B cell (primary cell): Measurements from ENCODE around the gene TEAD3. TPM values are rescaled to one million over a fixed set of nuclear protein-coding genes. Genes with fewer than 3 reads are reported as not detected.

Source experiments
- ATAC-seq: fragments of 200-7000 bp; cut with Tn5 transposase; one replicate; pipeline ENCODE4 v1.10.0; 2021; ENCODE audit warnings: low read depth, mild to moderate bottlenecking, moderate number of reproducible peaks, moderate library complexity
- CTCF ChIA-PET: fragments of 350-600 bp; sonication (Branson Sonifier 250); formaldehyde crosslinking; loops from one replicate; lab custom pipeline; 2021; ENCODE audit warnings: antibody characterized with exemption, inconsistent platforms; lab: Charles Lee
- POLR2A ChIA-PET: fragments of 350-600 bp; sonication (Branson Sonifier 250); formaldehyde crosslinking; loops from one replicate; lab custom pipeline; 2021; ENCODE audit warnings: antibody characterized with exemption; lab: Charles Lee
- DNase-seq: peaks from one replicate; pipeline ENCODE4 v3.0.0; 2013
- H2AFZ ChIP-seq: 2 replicates; pipeline ENCODE4 v1.6.1; 2012; ENCODE audit warnings: mild to moderate bottlenecking, low read depth, low read length; ENCODE audit not compliant: insufficient read depth, poor library complexity, severe bottlenecking
- H3K27ac ChIP-seq, 2 donors: 1 replicate in 1 of 2; 2 replicates in 1 of 2; pipeline ENCODE4 v1.5.1; 2012 to 2013; ENCODE audit warnings: low read length in 2 of 2, mild to moderate bottlenecking in 2 of 2, moderate library complexity in 1 of 2
- H3K27me3 ChIP-seq, 4 experiments: fragments of 200-600 bp in 1 of 4; sonication (generic) in 1 of 4; replicated peaks in 1 of 4; 1 replicate in 2 of 4; 2 replicates in 2 of 4; pipeline versions ENCODE4 v1.6.1 to v1.7.0; 2013 to 2016; ENCODE audit warnings: low read length in 3 of 4, mild to moderate bottlenecking in 2 of 4, mixed read lengths in 1 of 4, moderate library complexity in 1 of 4; ENCODE audit not compliant: insufficient read depth in 4 of 4, control insufficient read depth in 3 of 4; ENCODE audit errors: control extremely low read depth in 1 of 4
- H3K36me3 ChIP-seq, 2 experiments: replicated peaks in 1 of 2; 1 replicate in 1 of 2; 2 replicates in 1 of 2; pipeline versions ENCODE4 v1.6.1 to v1.7.1; 2013; ENCODE audit warnings: low read length in 1 of 2; ENCODE audit not compliant: insufficient read depth in 2 of 2, control insufficient read depth in 1 of 2; ENCODE audit errors: control extremely low read depth in 1 of 2, extremely low read depth in 1 of 2
- H3K4me1 ChIP-seq, 2 donors: fragments of 200-600 bp in 1 of 2; sonication (generic) in 1 of 2; 1 replicate in 1 of 2; 2 replicates in 1 of 2; pipeline versions ENCODE4 v1.5.1 to v1.6.1; 2013 to 2017; ENCODE audit warnings: low read length in 2 of 2; ENCODE audit not compliant: control insufficient read depth in 2 of 2, insufficient read depth in 2 of 2
- H3K4me2 ChIP-seq: replicated peaks from 2 replicates; pipeline ENCODE3; 2012; ENCODE audit warnings: mild to moderate bottlenecking, low read depth, low read length; ENCODE audit not compliant: poor library complexity, severe bottlenecking
- H3K4me3 ChIP-seq, 5 experiments: fragments of 200-600 bp in 1 of 5; sonication (generic) in 1 of 5; 1 replicate in 3 of 5; 2 replicates in 2 of 5; pipeline versions ENCODE4 v1.5.1 to v1.7.0; 2011 to 2016; ENCODE audit warnings: low read length in 4 of 5, mild to moderate bottlenecking in 4 of 5, low read depth in 2 of 5, control low read depth in 1 of 5, moderate library complexity in 1 of 5; ENCODE audit not compliant: insufficient read depth in 1 of 5; ENCODE audit errors: control extremely low read depth in 1 of 5, extremely low read depth in 1 of 5
- H3K79me2 ChIP-seq: fragments of 200-600 bp; sonication (generic); one replicate; pipeline ENCODE4 v1.6.0; 2016; ENCODE audit warnings: low read length; ENCODE audit not compliant: control insufficient read depth, insufficient read depth
- H3K9ac ChIP-seq: fragments of 200-600 bp; sonication (generic); 2 replicates; pipeline ENCODE4 v1.6.1; 2017; ENCODE audit warnings: mild to moderate bottlenecking, low read length, moderate library complexity
- H3K9me3 ChIP-seq, 3 donors: one replicate each; pipeline versions ENCODE4 v1.6.1 to v1.7.1; 2013; ENCODE audit warnings: low read length in 2 of 3; ENCODE audit not compliant: control insufficient read depth in 2 of 3, insufficient read depth in 1 of 3; ENCODE audit errors: control extremely low read depth in 1 of 3
- H4K20me1 ChIP-seq: 2 replicates; pipeline ENCODE4 v1.6.0; 2012; ENCODE audit warnings: mild to moderate bottlenecking, low read length; ENCODE audit not compliant: insufficient read depth, control insufficient read depth, poor library complexity, severe bottlenecking
- H3K27ac Mint-ChIP-seq: one replicate; pipeline ENCODE4 v1.8.0; 2021; ENCODE audit warnings: mixed read lengths
- H3K27me3 Mint-ChIP-seq: one replicate; pipeline ENCODE4 v1.8.0; 2021; ENCODE audit warnings: mixed read lengths
- H3K4me1 Mint-ChIP-seq: one replicate; pipeline ENCODE4 v1.8.0; 2021; ENCODE audit warnings: mixed read lengths
- H3K4me3 Mint-ChIP-seq: one replicate; pipeline ENCODE4 v1.8.0; 2021; ENCODE audit warnings: mixed read lengths
- H3K9me3 Mint-ChIP-seq: one replicate; pipeline ENCODE4 v1.8.0; 2022; ENCODE audit warnings: mixed read lengths; ENCODE audit not compliant: insufficient read depth
- CTCF ChIP-seq: fragments of 200-600 bp; IDR thresholded peaks from one replicate; pipeline ENCODE4 v1.8.0; 2022; ENCODE audit warnings: antibody characterized with exemption, mild to moderate bottlenecking
- EZH2 ChIP-seq: IDR thresholded peaks from 2 replicates; pipeline ENCODE4 v1.6.1; 2012; ENCODE audit warnings: borderline replicate concordance, low read depth, mild to moderate bottlenecking, moderate library complexity, low read length; ENCODE audit not compliant: insufficient read depth, poor library complexity, severe bottlenecking
- WGBS: methylation state at CpG from one replicate; pipeline ENCODE4 v1.1.5; 2013; ENCODE audit warnings: missing lambda C conversion rate; ENCODE audit not compliant: insufficient coverage; 5-methylcytosine and 5-hydroxymethylcytosine counted together
- intact Hi-C: fragments of 100-400 bp; cut with micrococcal nuclease; formaldehyde crosslinking; loops from one replicate; pipeline ENCODE4 v1.10.0; 2022
- polyA plus RNA-seq: library from polyadenylated mRNA; depleted of rRNA; stranded (reverse); fragments of >200 nt; gene quantifications from 2 replicates; pipeline ENCODE4 v1.2.3, GENCODE V29; 2012
- total RNA-seq, 2 donors: library from RNA; stranded (reverse); fragments of 120-200 nt in 1 of 2; gene quantifications; 1 replicate in 1 of 2; 2 replicates in 1 of 2; pipeline versions ENCODE4 v1.2.3 to v1.2.4, GENCODE V29; 2013 to 2022

TEAD3 gene
- total and polyA plus RNA-seq, 2 donors (not counting 1 experiment from before 2014, with no cell fraction given) = 0.17 TPM; not detected in 1

GRCh38 chr6:35508027-35508426 lies 11.1 kb upstream of the TEAD3 start:
- intact Hi-C loops = no loop called here
- ChIA-PET CTCF (no interaction called here), POLR2A (no interaction called here)
- Histone ChIP-seq H4K20me1 (no peaks in the 10 kb centered on the region), H2AFZ (no peak overlapping the region), H3K9ac (no peak overlapping the region), H3K36me3 (no peaks in the 10 kb centered on the region), H3K79me2 (no peaks in the 10 kb centered on the region), H3K4me2 (no peak overlapping the region), H3K4me3 (no peak overlapping the region), H3K27me3 (peaks cover 0 to 39% (median 21%) of the 10 kb centered on the region in 4 experiments), H3K27ac (no peak overlapping the region), H3K9me3 (peaks cover 0 to 9% (median 0%) of the 10 kb centered on the region in 3 donors), H3K4me1 (peaks cover 8 to 14% of the 10 kb centered on the region in 2 donors)
- peaks cover 7% of the 10 kb centered on the region for H3K4me1 Mint-ChIP-seq
- no peak overlapping the region for H3K4me3 Mint-ChIP-seq
- peaks cover 38% of the 10 kb centered on the region for H3K27me3 Mint-ChIP-seq
- no peaks in the 10 kb centered on the region for H3K9me3 Mint-ChIP-seq
- no peak for DNase-seq
- ATAC-seq = no peak
- no peak overlapping the region for H3K27ac Mint-ChIP-seq
- 40% methylated on average over 1 of the region's 2 CpGs for WGBS
- TF ChIP-seq EZH2 = no peak
- TF ChIP-seq CTCF = no peak

- WGBS = no CpG with 5 or more reads among the region's 2 CpGs
- Histone ChIP-seq H3K27me3 (peaks cover 0 to 36% (median 18%) of the 10 kb centered on the region in 4 experiments), H4K20me1 (no peaks in the 10 kb centered on the region), H3K9ac (no peak overlapping the region), H3K9me3 (peaks cover 0 to 6% (median 0%) of the 10 kb centered on the region in 3 donors), H3K4me3 (no peak overlapping the region), H3K36me3 (no peaks in the 10 kb centered on the region), H3K4me2 (no peak overlapping the region), H3K27ac (no peak overlapping the region), H3K79me2 (no peaks in the 10 kb centered on the region), H2AFZ (no peak overlapping the region), H3K4me1 (peaks cover 8 to 13% of the 10 kb centered on the region in 2 donors)
- intact Hi-C loops = no loop called here
- Mint-ChIP-seq H3K4me3 (no peak overlapping the region), H3K27me3 (peaks cover 41% of the 10 kb centered on the region), H3K27ac (no peak overlapping the region), H3K9me3 (no peaks in the 10 kb centered on the region), H3K4me1 (peaks cover 7% of the 10 kb centered on the region)
- no peak for ATAC-seq
- no peak for DNase-seq
- TF ChIP-seq EZH2 = no peak
- TF ChIP-seq CTCF = no peak
- ChIA-PET POLR2A (no interaction called here), CTCF (no interaction called here)
Observed at GRCh38 chr6:35507221-35507620, 10.3 kb upstream of the TEAD3 start.
